GM19372 (cell line): ENCODE results near the gene FBXW4.
A peak's percentile ranks its signal among the peaks of the same experiment; 100 is the strongest.
"Not testable (repeated sequence)": the region's sequence is repeated elsewhere in the genome, so short reads cannot be mapped to it uniquely, and the experiment has no call there.

Source experiments
- ATAC-seq: cut with Tn5 transposase; IDR thresholded peaks from one replicate; pipeline ENCODE4 v1.9.1; 2021; ENCODE audit warnings: mild to moderate bottlenecking, low read depth, moderate library complexity; ENCODE audit not compliant: unreplicated experiment

FBXW4 gene

DNA sequence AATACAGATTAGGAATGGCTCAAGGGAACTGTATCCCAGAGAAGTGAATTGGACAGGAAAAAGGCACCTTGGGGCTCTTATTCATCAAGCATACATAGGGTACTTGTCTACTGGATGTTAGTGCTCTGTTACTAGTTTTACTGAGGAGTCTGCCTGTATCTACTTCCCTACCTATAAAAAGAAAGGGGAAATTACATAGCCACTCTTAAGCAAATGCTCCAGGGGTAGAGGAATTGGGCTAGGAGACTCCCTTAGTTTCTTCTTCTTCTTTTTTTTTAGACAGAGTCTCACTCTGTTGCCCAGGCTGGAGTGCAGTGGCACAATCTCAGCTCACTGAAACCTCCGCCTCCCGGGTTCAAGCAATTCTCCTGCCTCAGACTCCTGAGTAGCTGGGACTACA lies 101.6 kb downstream of the FBXW4 start:
- not testable (repeated sequence) for ATAC-seq

DNA sequence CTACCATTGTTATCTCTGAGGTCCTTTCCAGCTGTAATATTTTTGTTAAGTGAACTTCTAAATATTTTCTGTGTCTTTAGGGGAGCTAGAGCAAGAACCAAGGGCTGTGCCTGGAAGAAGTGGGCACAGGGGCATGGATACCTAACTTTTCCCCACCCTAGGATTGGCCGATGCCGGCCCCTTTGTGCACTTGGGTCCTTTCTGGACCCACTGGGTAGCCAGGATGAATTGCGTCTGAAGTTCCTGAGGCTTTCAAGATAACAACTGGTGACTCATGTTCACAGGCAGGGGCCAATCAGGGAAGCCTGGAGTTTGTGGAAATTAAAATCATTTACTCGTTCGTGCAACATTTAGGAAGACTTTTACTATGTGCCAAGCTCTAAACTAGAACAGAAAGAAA lies 106.1 kb downstream of the FBXW4 start:
- ATAC-seq, result no peak

DNA sequence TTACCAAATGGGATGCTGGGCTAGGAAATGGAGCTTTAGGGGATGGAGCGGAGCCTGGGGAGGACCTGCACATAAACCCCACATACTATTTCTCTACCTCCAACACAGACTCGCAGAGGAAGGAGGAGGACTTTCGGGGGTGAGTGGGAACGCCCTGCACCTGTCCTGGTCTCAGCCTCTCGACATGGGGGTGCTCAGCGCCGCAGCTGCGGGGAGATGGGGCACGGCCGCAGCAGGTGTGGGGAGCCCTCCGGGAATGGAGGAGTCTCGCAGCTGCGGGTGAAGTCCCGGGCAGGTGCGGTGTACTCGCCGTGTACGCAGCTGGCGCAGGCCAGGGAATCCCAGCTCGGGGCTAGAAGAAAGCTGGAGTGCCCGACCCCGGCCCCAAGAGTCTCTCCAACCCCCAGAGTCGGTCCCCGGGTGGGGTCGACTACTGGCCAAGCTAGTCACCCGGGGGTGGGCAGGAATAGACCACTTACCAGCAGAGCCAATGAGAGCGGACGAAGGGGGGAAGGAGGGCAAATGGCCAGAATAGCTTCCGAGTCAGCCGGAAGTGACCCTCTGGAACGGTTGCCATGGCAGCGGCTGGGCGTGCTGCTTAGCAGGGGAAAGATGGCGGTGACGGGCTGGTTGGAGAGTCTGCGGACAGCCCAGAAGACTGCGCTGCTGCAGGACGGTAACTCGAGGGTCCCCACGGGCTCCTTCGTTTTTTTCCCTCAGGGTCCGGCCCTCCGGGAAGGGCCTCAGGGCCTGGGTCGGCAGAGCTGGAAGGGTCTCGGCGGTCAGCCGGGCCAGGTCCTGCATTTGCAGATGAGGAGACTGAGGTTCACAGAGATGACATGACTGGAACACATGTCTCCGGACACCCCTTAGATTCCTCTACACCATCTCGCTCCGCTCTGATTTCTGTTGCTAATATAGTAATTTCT lies 107.0 kb downstream of the FBXW4 start, which contains the start of the genes DPCD and POLL:
DPCD (plus strand) TSS at position 597 of the 929 bp plus-strand sequence; CDS start at position 613, 16 bp downstream.
POLL (minus strand) TSS at position 533 of the 929 bp plus-strand sequence. CDS start 897 bp downstream, outside the sequence.
- peak; percentile 96 for ATAC-seq

DNA sequence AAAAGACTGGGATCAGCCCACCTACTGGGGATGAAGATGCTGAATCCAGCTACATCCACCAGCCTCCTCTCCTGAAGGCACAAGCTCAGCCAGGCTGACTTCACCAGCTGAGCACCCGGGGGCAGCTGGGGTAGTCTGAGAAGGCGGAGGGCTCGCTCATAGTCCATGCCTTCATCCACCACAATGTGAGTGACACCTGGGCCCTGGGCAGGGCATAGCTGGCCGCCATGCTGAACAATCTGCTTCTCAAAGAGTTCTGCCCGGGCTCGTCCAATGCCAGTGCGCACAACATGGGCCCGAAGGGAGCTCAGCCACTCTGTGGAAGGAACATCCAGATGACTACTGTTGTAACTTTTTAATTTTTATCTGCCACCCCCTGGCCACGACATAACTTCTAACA lies 109.1 kb downstream of the FBXW4 start:
- no peak for ATAC-seq

DNA sequence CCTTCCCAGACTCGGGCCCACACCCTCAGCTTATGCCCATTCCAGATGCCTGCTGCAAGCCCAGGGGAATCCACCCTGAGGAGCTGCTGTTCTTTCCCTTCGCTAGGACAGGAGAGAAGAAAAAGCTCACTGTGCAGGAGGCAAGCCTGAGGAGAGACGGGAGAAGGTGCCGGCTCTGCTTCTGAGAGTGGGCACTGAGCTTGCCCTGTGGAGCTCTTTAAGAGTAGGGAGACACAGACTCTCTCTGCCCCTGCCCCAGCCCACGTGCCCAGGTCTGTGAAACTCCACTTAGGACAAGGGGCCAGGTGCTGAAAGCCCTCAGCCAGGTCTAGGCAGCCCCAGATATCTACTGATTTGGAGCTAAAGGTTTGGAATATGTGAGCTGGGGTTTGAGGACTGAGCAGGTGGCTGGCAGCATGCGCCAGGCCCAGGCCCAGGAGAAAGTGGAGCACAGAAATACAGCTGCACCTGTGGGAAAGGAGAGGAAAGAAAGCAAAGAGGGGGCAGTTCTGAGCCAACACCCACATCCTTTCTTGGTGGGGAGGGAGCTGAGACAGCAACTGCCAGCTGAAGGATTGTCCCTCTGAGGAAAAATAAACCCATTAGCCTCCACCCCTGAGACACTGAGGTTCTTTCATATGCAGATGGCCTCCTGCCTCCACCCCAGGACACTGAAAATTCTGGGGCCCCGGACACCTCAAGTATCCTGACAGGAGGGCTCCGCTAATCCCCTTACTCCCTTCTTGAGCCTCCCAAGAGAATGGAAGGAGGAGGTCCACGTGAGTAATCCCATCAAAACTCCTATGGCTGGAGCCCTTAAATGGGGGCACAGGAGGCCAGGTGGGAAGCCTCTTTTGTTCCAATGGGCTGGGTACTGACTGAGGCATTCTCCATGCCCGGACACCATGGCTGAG lies 114.2 kb downstream of the FBXW4 start:
- ATAC-seq, result no peak

DNA sequence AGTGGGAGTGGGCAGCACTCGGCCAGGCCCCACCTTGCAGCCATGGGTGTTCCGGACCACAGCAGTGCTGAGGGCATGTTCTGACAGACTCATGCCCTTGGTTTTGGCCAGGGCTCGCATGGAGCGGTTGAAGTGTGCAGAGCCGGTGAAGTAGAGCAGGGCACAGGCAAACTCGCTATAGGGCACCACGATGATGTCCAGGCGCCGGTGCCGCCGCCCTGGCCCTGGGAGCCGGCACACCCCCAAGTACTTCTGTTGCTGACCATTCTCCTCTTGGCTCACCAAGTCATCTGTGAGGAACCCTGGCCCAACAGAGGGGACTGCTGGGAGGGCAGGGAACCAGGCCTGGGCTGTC lies 115.5 kb downstream of the FBXW4 start:
- no peak for ATAC-seq

DNA sequence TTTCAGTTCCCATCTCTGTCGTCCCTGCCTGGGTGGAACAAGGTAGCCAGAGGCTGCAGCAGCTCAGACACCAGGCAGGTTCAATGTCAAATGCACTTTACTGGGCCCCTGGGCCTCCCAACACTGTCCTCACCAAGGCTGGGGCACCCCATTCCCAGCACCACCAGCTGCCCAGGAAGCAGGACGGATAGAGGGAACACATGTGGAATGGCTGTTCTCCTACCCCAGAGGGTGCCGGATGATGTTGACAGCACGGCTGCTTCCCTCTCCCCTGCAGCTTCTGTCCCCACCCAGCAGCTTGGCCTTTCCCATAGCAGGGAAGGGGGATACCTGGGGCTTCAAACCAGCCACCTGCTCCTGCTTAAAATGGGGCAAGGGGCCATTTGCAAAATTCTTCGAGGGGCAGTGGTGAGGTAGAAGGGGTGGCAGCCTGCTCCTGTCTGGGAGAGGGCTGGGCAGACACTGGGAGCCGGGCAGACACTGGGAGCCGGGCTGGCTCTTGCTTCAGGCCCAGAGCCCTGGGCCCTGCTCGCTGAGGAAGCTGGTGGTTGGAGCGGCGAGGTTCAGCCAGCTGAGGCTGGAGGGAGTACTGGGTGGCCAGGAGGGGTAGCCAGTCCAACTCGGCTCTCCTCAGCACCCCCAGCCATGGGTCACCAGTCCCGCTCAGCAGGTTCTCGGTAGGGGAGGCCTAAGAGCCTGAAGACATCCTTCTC lies 116.0 kb downstream of the FBXW4 start:
- no peak for ATAC-seq

DNA sequence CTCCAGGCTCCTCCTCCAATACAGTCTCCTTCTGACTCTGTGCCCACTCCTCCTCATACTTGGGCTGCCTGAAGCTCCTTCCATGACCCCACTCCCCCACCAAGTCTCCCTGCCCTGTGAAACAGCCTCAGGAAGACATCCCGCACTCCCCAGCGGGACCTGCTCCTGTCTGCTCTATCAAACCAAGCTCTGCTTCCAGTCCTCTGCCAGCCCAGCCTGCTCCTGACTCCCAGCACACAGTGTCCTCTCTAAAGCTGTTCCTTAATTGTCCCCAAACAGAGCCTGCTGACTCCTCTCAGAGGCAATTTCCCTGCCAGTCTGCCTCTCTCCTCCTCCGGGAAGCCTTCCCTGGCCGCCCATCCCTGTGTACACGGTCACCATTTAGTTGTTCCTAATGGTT lies 116.8 kb downstream of the FBXW4 start:
- no peak for ATAC-seq

DNA sequence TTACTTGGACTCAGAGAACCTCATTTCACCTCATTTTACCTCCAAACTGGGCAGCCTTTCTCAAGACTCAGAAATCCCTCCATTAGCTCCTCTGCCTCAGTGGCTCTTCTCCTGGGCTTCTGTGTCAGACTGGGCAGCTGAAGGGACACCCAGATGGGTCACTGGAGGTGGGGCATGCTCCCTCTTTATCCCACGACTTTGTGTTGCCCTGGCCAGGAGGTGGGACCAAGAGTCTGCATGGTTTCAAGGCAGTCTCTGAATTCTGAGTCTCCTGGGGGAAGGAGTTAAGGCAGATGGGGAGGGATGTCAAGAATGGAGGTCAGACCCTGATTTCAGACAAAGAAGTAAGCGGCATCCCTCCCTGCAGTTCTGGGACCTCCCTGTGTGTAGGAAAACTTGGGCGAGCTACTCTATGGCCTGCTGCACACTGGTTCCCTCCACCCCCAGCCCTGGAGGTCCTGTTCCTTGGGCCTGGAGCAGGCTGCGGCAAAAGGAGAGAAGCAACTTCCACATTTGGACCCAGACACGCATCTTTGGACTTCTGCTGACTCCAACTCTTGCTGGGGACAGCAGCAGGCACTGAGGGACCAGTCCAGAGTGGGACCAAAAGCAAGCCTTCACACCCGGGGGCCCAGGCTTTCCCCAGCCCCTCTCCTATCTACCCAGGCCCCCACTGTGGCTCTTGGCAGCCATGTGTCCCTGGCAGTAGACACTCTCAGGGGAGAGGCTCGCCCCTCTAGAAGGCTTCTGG lies 117.7 kb downstream of the FBXW4 start:
- no peak for ATAC-seq

DNA sequence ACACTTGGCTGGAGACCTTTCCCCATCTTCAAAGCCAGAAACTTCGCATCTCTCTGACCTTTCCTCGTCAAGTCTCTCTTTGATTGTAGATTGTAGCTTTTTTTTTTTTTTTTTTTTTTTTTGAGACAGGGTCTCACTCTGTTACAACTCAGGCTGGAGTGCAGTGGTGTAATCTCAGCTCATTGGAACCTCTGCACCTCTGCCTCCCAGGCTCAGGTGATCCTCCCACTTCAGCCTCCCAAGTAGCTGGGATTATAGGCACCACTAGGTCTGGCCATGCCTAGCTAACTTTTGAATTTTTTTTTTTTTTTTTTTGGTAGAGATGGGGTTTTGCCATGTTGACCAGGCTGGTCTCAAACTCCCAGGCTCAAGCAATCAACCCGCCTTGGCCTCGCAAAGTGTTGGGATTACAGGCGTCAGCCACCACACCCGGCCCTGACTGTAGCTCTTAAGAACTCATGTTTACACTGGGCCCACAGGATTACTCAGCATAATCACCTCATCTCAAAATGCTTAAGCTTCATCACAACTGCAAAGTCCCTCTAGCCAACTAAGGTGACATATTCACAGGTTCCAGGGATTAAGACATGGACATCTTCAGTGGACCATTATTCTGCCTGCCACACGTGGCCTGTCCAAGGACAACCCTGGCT lies 118.6 kb downstream of the FBXW4 start:
- no peak for ATAC-seq

DNA sequence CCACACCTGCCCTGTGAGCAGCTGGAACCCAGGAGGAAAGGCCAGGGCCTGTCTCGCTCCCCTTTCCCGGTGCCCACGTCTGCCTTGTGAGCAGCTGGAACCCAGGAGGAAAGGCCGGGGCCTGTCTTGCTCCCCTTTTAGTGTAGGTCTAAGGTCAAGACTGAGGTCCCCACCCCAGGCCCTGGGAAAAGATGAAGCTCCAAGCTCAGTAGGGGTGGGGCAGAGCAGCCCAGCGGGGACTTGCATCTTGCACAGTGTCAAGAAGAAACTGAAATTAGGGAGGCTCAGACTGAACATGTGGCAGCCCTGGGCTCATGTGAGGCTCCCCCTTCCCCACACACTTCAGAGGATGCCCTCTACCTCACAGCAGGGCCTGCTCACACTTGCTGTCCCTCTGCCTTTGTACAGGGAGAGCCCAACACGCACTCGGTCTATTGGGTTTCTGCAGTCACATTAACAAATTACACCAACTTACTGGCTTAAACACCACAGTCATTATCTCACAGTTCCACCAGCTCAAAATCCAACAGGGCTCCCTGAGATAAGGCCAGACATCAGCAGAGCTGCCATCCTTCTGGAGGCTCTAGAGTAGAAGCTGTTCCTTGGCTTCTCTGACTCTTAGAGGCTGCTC lies 119.3 kb downstream of the FBXW4 start:
- ATAC-seq, result no peak

DNA sequence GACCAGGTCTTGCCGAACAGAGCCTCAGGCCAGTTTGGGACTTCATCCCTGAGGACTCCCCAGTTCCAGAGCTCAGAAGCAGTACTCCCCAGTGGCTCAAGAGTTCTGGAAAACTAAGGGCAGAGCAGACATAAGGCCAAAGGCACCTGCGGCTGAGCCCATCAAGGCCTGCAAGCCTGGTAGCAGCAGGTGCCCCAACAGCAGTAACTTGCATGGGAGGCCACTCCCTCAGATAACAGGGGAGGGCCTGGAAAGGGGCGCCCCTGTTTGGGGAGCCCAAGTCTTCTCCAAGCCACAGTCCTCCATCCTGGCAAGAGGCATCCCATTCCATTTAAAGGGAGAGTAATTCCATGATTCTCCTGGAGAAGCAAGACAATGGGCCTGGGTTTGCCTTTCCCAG lies 119.9 kb downstream of the FBXW4 start:
- no peak for ATAC-seq

DNA sequence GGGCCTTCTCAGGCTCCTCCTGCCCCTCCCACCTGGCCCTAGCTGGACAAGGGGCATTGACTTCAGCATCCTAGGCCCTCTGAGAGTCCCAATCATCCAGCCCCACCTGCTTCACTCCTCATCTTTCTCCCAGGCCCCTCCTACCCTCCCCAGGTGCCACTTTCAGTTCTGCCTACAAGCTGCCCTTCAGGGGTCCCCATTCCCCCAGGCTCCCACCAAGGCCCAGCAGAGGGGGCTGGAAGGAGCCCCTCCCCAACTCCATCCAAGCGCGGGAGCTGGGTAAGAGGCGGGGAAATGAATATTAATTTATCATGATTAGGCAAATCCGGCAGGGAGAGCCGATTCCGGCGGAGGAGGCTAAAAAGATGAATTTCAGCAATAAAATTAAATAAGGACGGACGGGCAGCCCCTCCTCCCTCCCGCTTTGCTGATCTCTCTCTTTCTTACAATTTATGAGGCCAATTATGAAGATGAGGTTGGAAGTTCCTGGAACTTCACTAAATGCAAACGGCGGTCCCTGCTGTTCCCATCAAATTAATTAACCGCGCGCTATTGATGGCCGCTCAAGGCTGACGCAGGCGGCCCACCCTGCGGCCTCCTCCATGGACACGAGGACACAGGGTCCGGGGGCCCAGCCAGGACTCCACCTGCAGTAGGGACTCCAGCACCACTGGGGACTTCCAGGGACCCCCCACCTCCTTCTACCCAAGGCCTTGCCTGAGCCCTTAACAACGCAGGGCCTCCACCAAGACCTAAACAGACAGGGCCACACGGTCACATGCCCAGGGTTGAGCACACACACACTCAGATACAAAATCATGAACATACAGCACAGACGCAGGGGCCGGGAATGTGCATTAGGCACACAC lies 120.9 kb downstream of the FBXW4 start:
- ATAC-seq, result no peak

DNA sequence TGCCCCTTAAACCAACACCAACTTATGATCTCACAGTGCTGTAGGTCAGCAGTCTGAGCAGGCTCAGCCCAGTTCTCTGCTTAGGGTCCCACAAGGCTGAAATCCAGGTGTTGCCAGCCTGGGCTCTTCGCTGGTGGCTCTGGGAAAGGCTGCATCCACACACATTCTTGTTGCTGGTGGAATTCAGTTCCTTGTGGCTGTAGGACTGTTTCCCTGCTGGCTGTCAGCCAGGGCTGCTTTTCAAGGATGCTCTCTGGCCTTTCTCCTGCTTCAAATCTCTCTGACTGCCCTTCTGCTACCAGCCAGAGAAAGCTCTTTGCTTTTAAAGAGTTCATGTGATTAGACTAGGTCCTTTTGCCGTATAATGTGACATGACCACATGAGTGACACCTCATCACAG lies 122.2 kb downstream of the FBXW4 start:
- no peak for ATAC-seq

DNA sequence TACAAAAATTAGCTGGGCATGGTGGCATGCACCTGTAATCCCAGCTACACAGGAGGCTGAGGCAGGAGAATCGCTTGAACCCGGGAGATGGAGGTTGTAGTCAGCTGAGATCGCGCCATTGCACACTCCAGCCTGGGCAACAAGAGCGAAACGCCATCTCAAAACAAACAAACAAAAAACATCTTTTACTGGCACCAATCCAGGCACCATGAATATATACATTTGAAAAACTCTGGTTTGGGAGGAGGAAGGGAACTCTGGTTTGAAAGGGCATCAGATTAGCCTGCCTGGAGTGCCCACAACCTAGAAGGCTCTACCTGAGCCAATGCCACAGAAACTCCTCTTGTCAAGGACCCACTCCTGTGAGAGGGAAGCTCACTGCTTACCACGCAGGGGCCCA lies 122.8 kb downstream of the FBXW4 start:
- no peak for ATAC-seq

DNA sequence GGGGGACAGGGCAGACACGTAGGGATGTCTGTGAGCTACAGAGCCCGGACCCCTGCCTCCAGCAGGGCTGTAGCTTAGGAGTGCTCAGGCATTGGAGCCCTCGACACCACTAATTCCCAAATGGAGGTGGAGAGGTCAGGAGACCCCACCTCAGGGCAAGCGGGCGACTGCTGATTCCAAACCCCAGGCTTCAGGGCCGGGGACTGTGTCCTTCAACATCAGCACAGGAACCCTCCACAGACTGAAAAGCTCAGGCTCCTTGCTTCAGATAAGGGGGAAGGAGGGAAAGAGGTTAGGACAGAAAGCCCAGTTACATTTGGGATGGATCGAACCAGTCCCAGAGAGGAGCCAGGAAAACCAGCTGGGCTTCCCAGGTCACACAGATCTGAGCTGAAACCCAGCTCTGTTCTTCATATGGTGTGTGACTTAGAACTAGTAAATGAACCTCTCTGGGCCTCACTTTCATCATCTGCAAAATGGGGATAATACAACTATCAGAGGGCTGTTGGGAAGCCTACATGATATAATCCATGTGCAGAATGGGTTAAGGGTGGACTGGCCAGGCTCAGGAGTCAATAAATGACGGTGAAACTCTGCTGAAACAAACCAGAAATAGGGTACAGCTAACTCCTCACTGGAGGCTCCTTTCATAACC lies 123.6 kb downstream of the FBXW4 start:
- ATAC-seq, result no peak

DNA sequence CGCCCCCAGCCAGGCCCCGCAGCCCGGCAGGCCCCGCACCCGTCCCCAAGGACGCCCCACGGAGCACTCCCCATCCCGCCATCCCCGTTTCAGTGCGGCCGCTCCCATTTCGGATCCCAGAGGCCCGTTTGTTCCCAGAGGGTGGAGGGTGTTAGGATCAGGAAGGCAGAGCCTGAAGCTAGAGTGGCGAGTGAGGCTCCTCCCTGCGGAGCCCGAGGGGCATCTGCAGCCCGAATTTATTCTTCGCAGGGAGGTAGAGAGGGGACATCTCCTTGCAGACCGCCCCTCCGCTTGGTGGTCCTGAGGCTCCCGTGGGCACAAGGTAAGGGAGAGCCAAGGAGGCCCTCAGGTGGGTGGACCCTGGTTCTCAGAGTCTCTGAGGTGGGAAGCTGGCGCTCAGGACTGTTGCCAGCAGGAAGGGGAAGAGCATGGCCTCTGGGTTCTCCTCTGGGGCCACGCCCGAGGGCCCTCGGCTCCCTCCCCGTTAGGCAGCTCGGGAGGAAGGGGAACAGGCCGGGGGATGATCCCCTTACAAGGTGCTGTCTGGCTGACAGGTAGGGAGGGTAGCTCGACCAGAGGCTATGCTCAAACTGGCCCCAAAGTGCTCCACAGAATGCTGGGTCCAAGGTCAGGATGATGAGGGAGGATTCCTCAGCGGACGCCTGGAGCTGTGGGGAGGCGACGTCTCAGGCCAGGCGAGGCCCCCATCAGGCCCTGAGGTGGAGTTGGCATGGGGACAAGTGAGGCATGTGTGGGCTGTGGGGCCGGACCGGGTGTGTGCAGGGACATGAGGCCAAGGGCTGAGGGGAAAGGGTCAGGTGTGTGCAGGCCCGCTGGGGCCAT lies 124.3 kb downstream of the FBXW4 start:
- ATAC-seq, result peak; percentile 13
